B cell (primary cell): ENCODE measurements around the gene CNOT8. TPM values are rescaled to one million over a fixed set of nuclear protein-coding genes. Genes with fewer than 3 reads are reported as not detected.

ENCODE experiments used
- ATAC-seq: fragments of 200-7000 bp; cut with Tn5 transposase; one replicate; pipeline ENCODE4 v1.10.0; 2021; ENCODE audit warnings: low read depth, mild to moderate bottlenecking, moderate number of reproducible peaks, moderate library complexity
- CTCF ChIA-PET: fragments of 350-600 bp; sonication (Branson Sonifier 250); formaldehyde crosslinking; loops from one replicate; lab custom pipeline; 2021; ENCODE audit warnings: antibody characterized with exemption, inconsistent platforms; lab: Charles Lee
- POLR2A ChIA-PET: fragments of 350-600 bp; sonication (Branson Sonifier 250); formaldehyde crosslinking; loops from one replicate; lab custom pipeline; 2021; ENCODE audit warnings: antibody characterized with exemption; lab: Charles Lee
- DNase-seq: peaks from one replicate; pipeline ENCODE4 v3.0.0; 2013
- H2AFZ ChIP-seq: 2 replicates; pipeline ENCODE4 v1.6.1; 2012; ENCODE audit warnings: mild to moderate bottlenecking, low read depth, low read length; ENCODE audit not compliant: insufficient read depth, poor library complexity, severe bottlenecking
- H3K27ac ChIP-seq, 2 donors: 1 replicate in 1 of 2; 2 replicates in 1 of 2; pipeline ENCODE4 v1.5.1; 2012 to 2013; ENCODE audit warnings: low read length in 2 of 2, mild to moderate bottlenecking in 2 of 2, moderate library complexity in 1 of 2
- H3K27me3 ChIP-seq, 4 experiments: fragments of 200-600 bp in 1 of 4; sonication (generic) in 1 of 4; replicated peaks in 1 of 4; 1 replicate in 2 of 4; 2 replicates in 2 of 4; pipeline versions ENCODE4 v1.6.1 to v1.7.0; 2013 to 2016; ENCODE audit warnings: low read length in 3 of 4, mild to moderate bottlenecking in 2 of 4, mixed read lengths in 1 of 4, moderate library complexity in 1 of 4; ENCODE audit not compliant: insufficient read depth in 4 of 4, control insufficient read depth in 3 of 4; ENCODE audit errors: control extremely low read depth in 1 of 4
- H3K36me3 ChIP-seq, 2 experiments: replicated peaks in 1 of 2; 1 replicate in 1 of 2; 2 replicates in 1 of 2; pipeline versions ENCODE4 v1.6.1 to v1.7.1; 2013; ENCODE audit warnings: low read length in 1 of 2; ENCODE audit not compliant: insufficient read depth in 2 of 2, control insufficient read depth in 1 of 2; ENCODE audit errors: control extremely low read depth in 1 of 2, extremely low read depth in 1 of 2
- H3K4me1 ChIP-seq, 2 donors: fragments of 200-600 bp in 1 of 2; sonication (generic) in 1 of 2; 1 replicate in 1 of 2; 2 replicates in 1 of 2; pipeline versions ENCODE4 v1.5.1 to v1.6.1; 2013 to 2017; ENCODE audit warnings: low read length in 2 of 2; ENCODE audit not compliant: control insufficient read depth in 2 of 2, insufficient read depth in 2 of 2
- H3K4me2 ChIP-seq: replicated peaks from 2 replicates; pipeline ENCODE3; 2012; ENCODE audit warnings: mild to moderate bottlenecking, low read depth, low read length; ENCODE audit not compliant: poor library complexity, severe bottlenecking
- H3K4me3 ChIP-seq, 5 experiments: fragments of 200-600 bp in 1 of 5; sonication (generic) in 1 of 5; 1 replicate in 3 of 5; 2 replicates in 2 of 5; pipeline versions ENCODE4 v1.5.1 to v1.7.0; 2011 to 2016; ENCODE audit warnings: low read length in 4 of 5, mild to moderate bottlenecking in 4 of 5, low read depth in 2 of 5, control low read depth in 1 of 5, moderate library complexity in 1 of 5; ENCODE audit not compliant: insufficient read depth in 1 of 5; ENCODE audit errors: control extremely low read depth in 1 of 5, extremely low read depth in 1 of 5
- H3K79me2 ChIP-seq: fragments of 200-600 bp; sonication (generic); one replicate; pipeline ENCODE4 v1.6.0; 2016; ENCODE audit warnings: low read length; ENCODE audit not compliant: control insufficient read depth, insufficient read depth
- H3K9ac ChIP-seq: fragments of 200-600 bp; sonication (generic); 2 replicates; pipeline ENCODE4 v1.6.1; 2017; ENCODE audit warnings: mild to moderate bottlenecking, low read length, moderate library complexity
- H3K9me3 ChIP-seq, 3 donors: one replicate each; pipeline versions ENCODE4 v1.6.1 to v1.7.1; 2013; ENCODE audit warnings: low read length in 2 of 3; ENCODE audit not compliant: control insufficient read depth in 2 of 3, insufficient read depth in 1 of 3; ENCODE audit errors: control extremely low read depth in 1 of 3
- H4K20me1 ChIP-seq: 2 replicates; pipeline ENCODE4 v1.6.0; 2012; ENCODE audit warnings: mild to moderate bottlenecking, low read length; ENCODE audit not compliant: insufficient read depth, control insufficient read depth, poor library complexity, severe bottlenecking
- H3K27ac Mint-ChIP-seq: one replicate; pipeline ENCODE4 v1.8.0; 2021; ENCODE audit warnings: mixed read lengths
- H3K27me3 Mint-ChIP-seq: one replicate; pipeline ENCODE4 v1.8.0; 2021; ENCODE audit warnings: mixed read lengths
- H3K4me1 Mint-ChIP-seq: one replicate; pipeline ENCODE4 v1.8.0; 2021; ENCODE audit warnings: mixed read lengths
- H3K4me3 Mint-ChIP-seq: one replicate; pipeline ENCODE4 v1.8.0; 2021; ENCODE audit warnings: mixed read lengths
- H3K9me3 Mint-ChIP-seq: one replicate; pipeline ENCODE4 v1.8.0; 2022; ENCODE audit warnings: mixed read lengths; ENCODE audit not compliant: insufficient read depth
- CTCF ChIP-seq: fragments of 200-600 bp; IDR thresholded peaks from one replicate; pipeline ENCODE4 v1.8.0; 2022; ENCODE audit warnings: antibody characterized with exemption, mild to moderate bottlenecking
- EZH2 ChIP-seq: IDR thresholded peaks from 2 replicates; pipeline ENCODE4 v1.6.1; 2012; ENCODE audit warnings: borderline replicate concordance, low read depth, mild to moderate bottlenecking, moderate library complexity, low read length; ENCODE audit not compliant: insufficient read depth, poor library complexity, severe bottlenecking
- whole genome bisulfite sequencing: methylation state at CpG from one replicate; pipeline ENCODE4 v1.1.5; 2013; ENCODE audit warnings: missing lambda C conversion rate; ENCODE audit not compliant: insufficient coverage; 5-methylcytosine and 5-hydroxymethylcytosine counted together
- intact Hi-C: fragments of 100-400 bp; cut with micrococcal nuclease; formaldehyde crosslinking; loops from one replicate; pipeline ENCODE4 v1.10.0; 2022
- polyA plus RNA-seq: library from polyadenylated mRNA; depleted of rRNA; stranded (reverse); fragments of >200 nt; gene quantifications from 2 replicates; pipeline ENCODE4 v1.2.3, GENCODE V29; 2012
- total RNA-seq, 2 donors: library from RNA; stranded (reverse); fragments of 120-200 nt in 1 of 2; gene quantifications; 1 replicate in 1 of 2; 2 replicates in 1 of 2; pipeline versions ENCODE4 v1.2.3 to v1.2.4, GENCODE V29; 2013 to 2022

The CNOT8 gene
- total and polyA plus RNA-seq, 2 donors (not counting 1 experiment from before 2014, with no cell fraction given) = 58.5 to 78.6 TPM

GRCh38 chr5:154836225-154836624, 22.2 kb upstream of the CNOT8 start:
- Histone ChIP-seq H3K9ac (no peak overlapping the region), H3K4me1 (peaks cover 0 to 10% of the 10 kb centered on the region in 2 donors), H3K4me3 (no peak overlapping the region), H4K20me1 (no peaks in the 10 kb centered on the region), H3K4me2 (no peak overlapping the region), H3K27me3 (no peaks in the 10 kb centered on the region), H3K27ac (no peak overlapping the region), H3K36me3 (no peaks in the 10 kb centered on the region), H3K79me2 (no peaks in the 10 kb centered on the region), H2AFZ (no peak overlapping the region), H3K9me3 (no peaks in the 10 kb centered on the region)
- intact Hi-C loops = no loop called here
- CTCF ChIA-PET = no interaction called here
- no peaks in the 10 kb centered on the region for H3K9me3 Mint-ChIP-seq
- peaks cover 4% of the 10 kb centered on the region for H3K4me1 Mint-ChIP-seq
- WGBS = 94% methylated on average over 4 of the region's 6 CpGs
- H3K27ac Mint-ChIP-seq = no peak overlapping the region
- DNase-seq (no peak), ATAC-seq (no peak)
- no peak overlapping the region for H3K4me3 Mint-ChIP-seq
- H3K27me3 Mint-ChIP-seq = no peaks in the 10 kb centered on the region
- POLR2A ChIA-PET = no interaction called here
- no peak for TF ChIP-seq CTCF
- no peak for TF ChIP-seq EZH2

GRCh38 chr5:154837009-154837901, 21.2 kb upstream of the CNOT8 start:
- H3K4me2 ChIP-seq = no peak overlapping the region
- Mint-ChIP-seq H3K9me3 (no peaks in the 10 kb centered on the region), H3K4me1 (peaks cover 4% of the 10 kb centered on the region), H3K4me3 (no peak overlapping the region), H3K27ac (no peak overlapping the region), H3K27me3 (no peaks in the 10 kb centered on the region)
- intact Hi-C loops = no loop called here
- POLR2A ChIA-PET = interaction anchor here (0.7 kb wide), 1 partner anchor 8 kb away, joined by 3 read pairs; no protein-coding TSS in a partner anchor
- H3K27ac ChIP-seq = no peak overlapping the region
- H3K9ac ChIP-seq = no peak overlapping the region
- TF ChIP-seq EZH2 (no peak), CTCF (no peak)
- DNase-seq (no peak), ATAC-seq (no peak)
- no peaks in the 10 kb centered on the region for H4K20me1 ChIP-seq
- peaks cover 0 to 10% of the 10 kb centered on the region in 2 donors for H3K4me1 ChIP-seq
- 100% methylated on average over 2 of the region's 6 CpGs for WGBS
- no peaks in the 10 kb centered on the region for H3K36me3 ChIP-seq
- no peak overlapping the region for H2AFZ ChIP-seq
- no peaks in the 10 kb centered on the region for H3K9me3 ChIP-seq
- H3K4me3 ChIP-seq = no peak overlapping the region
- H3K79me2 ChIP-seq = no peaks in the 10 kb centered on the region
- no peaks in the 10 kb centered on the region for H3K27me3 ChIP-seq
- CTCF ChIA-PET = no interaction called here
